ENCODE data around the gene KRT71.

- TF ChIP-seq CTCF (IDR thresholded peaks at IDR 0.05) (no peak), POLR2A (IDR thresholded peaks at IDR 0.05) (no peak)
Measured at GRCh38 chr12:52495389-52495788, 57.6 kb downstream of the KRT71 start.
